ENCODE results near the gene DCDC2B. TPM values are rescaled to one million over a fixed set of nuclear protein-coding genes. Genes with fewer than 3 reads are reported as not detected.

The DCDC2B gene
- total and polyA plus RNA-seq, 9 of the 15 experiments (the other 6 are each of a cell fraction or from before 2014, with no cell fraction given), result not detected

DNA sequence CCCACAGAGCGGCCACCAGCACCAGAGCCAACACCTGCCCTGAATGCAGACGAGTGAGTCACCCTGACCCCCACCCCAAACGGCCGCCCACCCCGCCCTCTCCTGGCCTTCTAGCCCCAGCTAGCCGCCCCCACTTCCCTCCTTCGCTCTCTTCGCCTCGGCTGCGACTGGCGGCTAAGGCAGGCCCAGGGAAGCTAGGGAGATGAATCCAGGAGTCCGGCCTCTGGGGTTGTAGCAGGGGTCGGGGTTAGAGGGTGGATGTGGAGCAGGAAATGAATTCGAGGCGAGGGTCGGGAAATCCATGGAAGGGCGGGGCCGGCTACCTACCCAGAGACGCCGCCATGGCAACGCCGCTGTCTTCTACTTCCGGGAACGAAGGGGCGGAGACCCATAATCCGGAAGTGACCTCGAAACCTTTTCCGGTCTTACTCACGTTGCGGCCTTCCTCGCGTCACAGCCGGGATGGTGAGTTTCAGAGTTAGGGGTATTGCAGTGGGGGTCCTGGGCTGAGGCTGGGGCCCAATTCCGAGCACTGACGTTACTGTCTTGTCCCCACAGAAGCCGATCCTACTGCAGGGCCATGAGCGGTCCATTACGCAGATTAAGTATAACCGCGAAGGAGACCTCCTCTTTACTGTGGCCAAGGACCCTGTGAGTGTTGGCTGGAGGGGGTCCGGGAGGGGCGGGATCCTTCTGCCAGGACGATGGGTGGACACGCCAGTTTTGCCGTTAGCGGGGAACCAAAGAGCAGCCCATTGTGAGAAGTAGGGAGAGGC is 13.3 kb downstream of the DCDC2B start, which contains the start of the genes EIF3I and TMEM234 (continued):
- no peak for TF ChIP-seq LARP7 (IDR thresholded peaks at IDR 0.05)
- no peak; the same call in 1 of the 2 replicates for TF ChIP-seq POLR2H (tag; IDR thresholded peaks at IDR 0.05; ENCODE audit: low read depth)
- TF ChIP-seq GTF3C2 (IDR thresholded peaks at IDR 0.05; ENCODE audit: borderline replicate concordance, extremely low read depth, insufficient read length), result no peak
- no peak for TF ChIP-seq NELFE (IDR thresholded peaks at IDR 0.05; ENCODE audit: insufficient read depth, insufficient read length)
- peak in 1 of 2 experiments; percentile 20; a peak in 1 of 4 replicates for TF ChIP-seq ZMIZ1 (IDR thresholded peaks at IDR 0.05; ENCODE audit: low read depth in 2 of 2, low read length in 2 of 2)
- no peak for TF ChIP-seq TSHZ1 (CRISPR knock-in tag; IDR thresholded peaks at IDR 0.05)
- TF ChIP-seq SAFB (IDR thresholded peaks at IDR 0.05; ENCODE audit: borderline replicate concordance, low read depth, low read length), result no peak
- TF ChIP-seq GTF2A2 (tag; IDR thresholded peaks at IDR 0.05), result no peak
- TF ChIP-seq ZNF696 (CRISPR knock-in tag; conservative IDR thresholded peaks at IDR 0.05), result no peak
- no peak for TF ChIP-seq ZNF76 (CRISPR knock-in tag; IDR thresholded peaks at IDR 0.05; ENCODE audit: borderline replicate concordance)
- TF ChIP-seq C11orf30 (IDR thresholded peaks at IDR 0.05; ENCODE audit: low read depth), result peak; percentile 78
- TF ChIP-seq TOE1 (IDR thresholded peaks at IDR 0.05; ENCODE audit: borderline replicate concordance), result peak; percentile 17; the same call in 1 of the 2 replicates
- TF ChIP-seq TOE1 (CRISPR knock-in tag; IDR thresholded peaks at IDR 0.05; ENCODE audit: borderline replicate concordance, low read depth), result no peak
- TF ChIP-seq GATAD2B (IDR thresholded peaks at IDR 0.05; ENCODE audit: borderline replicate concordance), result no peak; the same call in 1 of the 2 replicates
- no peak for TF ChIP-seq SMARCA4 (IDR thresholded peaks at IDR 0.05)
- TF ChIP-seq MEIS2 (IDR thresholded peaks at IDR 0.05; ENCODE audit: partially characterized antibody), result no peak
- no peak for TF ChIP-seq SRSF7 (optimal IDR thresholded peaks at IDR 0.05; ENCODE audit: low read depth, low read length)
- TF ChIP-seq SETDB1 (IDR thresholded peaks at IDR 0.05; ENCODE audit: low read length), result no peak

Measured in K562 (cell line).